ENCODE data around the gene NCF2. TPM values are rescaled to one million over a fixed set of nuclear protein-coding genes. Genes with fewer than 3 reads are reported as not detected.

The NCF2 gene
- total RNA-seq, 1 experiment from 2014 or later, result 5.5 TPM

GRCh38 chr1:183553331-183553730, 36.9 kb downstream of the NCF2 start:
- Mint-ChIP-seq H3K27me3 (ENCODE audit: unreplicated experiment) (no peaks in the 10 kb centered on the region), H3K27ac (ENCODE audit: unreplicated experiment) (no peak overlapping the region), H3K4me1 (ENCODE audit: low read depth, unreplicated experiment) (no peaks in the 10 kb centered on the region), H3K36me3 (ENCODE audit: insufficient read depth, unreplicated experiment) (peaks cover 44% of the 10 kb centered on the region), H3K4me3 (ENCODE audit: low read depth, unreplicated experiment) (no peak overlapping the region), H3K9me3 (ENCODE audit: low read depth, unreplicated experiment) (no peaks in the 10 kb centered on the region)
- intact Hi-C loops (cut with micrococcal nuclease; ENCODE audit: unreplicated experiment), result no loop called here
- no peak for TF ChIP-seq CTCF (IDR thresholded peaks at IDR 0.05; ENCODE audit: unreplicated experiment)
- CTCF ChIA-PET, result no interaction called here
- DNase-seq, result no peak
- BruUV-seq (replicated peaks), result no TSS peak

GRCh38 chr1:183552891-183553290, 37.4 kb downstream of the NCF2 start:
- no TSS peak for BruUV-seq (replicated peaks)
- CTCF ChIA-PET, result no interaction called here
- no peak overlapping the region for H3K4me3 Mint-ChIP-seq (ENCODE audit: low read depth, unreplicated experiment)
- H3K27me3 Mint-ChIP-seq (ENCODE audit: unreplicated experiment), result no peaks in the 10 kb centered on the region
- intact Hi-C loops (cut with micrococcal nuclease; ENCODE audit: unreplicated experiment), result no loop called here
- H3K4me1 Mint-ChIP-seq (ENCODE audit: low read depth, unreplicated experiment), result no peaks in the 10 kb centered on the region
- TF ChIP-seq CTCF (IDR thresholded peaks at IDR 0.05; ENCODE audit: unreplicated experiment), result no peak
- H3K36me3 Mint-ChIP-seq (ENCODE audit: insufficient read depth, unreplicated experiment), result peaks cover 44% of the 10 kb centered on the region
- DNase-seq, result no peak
- H3K9me3 Mint-ChIP-seq (ENCODE audit: low read depth, unreplicated experiment), result no peaks in the 10 kb centered on the region
- H3K27ac Mint-ChIP-seq (ENCODE audit: unreplicated experiment), result no peak overlapping the region

- intact Hi-C loops (cut with micrococcal nuclease; ENCODE audit: unreplicated experiment), result no loop called here
Observed at GRCh38 chr1:183552441-183552840, 37.8 kb downstream of the NCF2 start.

GRCh38 chr1:183551924-183552323, 38.3 kb downstream of the NCF2 start:
- intact Hi-C loops (cut with micrococcal nuclease; ENCODE audit: unreplicated experiment), result no loop called here
- CTCF ChIA-PET, result no interaction called here
- H3K27ac Mint-ChIP-seq (ENCODE audit: unreplicated experiment), result no peak overlapping the region
- BruUV-seq (replicated peaks), result no TSS peak
- TF ChIP-seq CTCF (IDR thresholded peaks at IDR 0.05; ENCODE audit: unreplicated experiment), result no peak
- H3K4me3 Mint-ChIP-seq (ENCODE audit: low read depth, unreplicated experiment), result no peak overlapping the region
- H3K36me3 Mint-ChIP-seq (ENCODE audit: insufficient read depth, unreplicated experiment), result peaks cover 49% of the 10 kb centered on the region
- no peaks in the 10 kb centered on the region for H3K27me3 Mint-ChIP-seq (ENCODE audit: unreplicated experiment)
- H3K4me1 Mint-ChIP-seq (ENCODE audit: low read depth, unreplicated experiment), result no peaks in the 10 kb centered on the region
- no peak for DNase-seq
- no peaks in the 10 kb centered on the region for H3K9me3 Mint-ChIP-seq (ENCODE audit: low read depth, unreplicated experiment)

More at GRCh38 chr1:183552441-183552840, 37.8 kb downstream of the NCF2 start:
- Mint-ChIP-seq H3K4me3 (ENCODE audit: low read depth, unreplicated experiment) (no peak overlapping the region), H3K27me3 (ENCODE audit: unreplicated experiment) (no peaks in the 10 kb centered on the region), H3K9me3 (ENCODE audit: low read depth, unreplicated experiment) (no peaks in the 10 kb centered on the region), H3K4me1 (ENCODE audit: low read depth, unreplicated experiment) (no peaks in the 10 kb centered on the region), H3K36me3 (ENCODE audit: insufficient read depth, unreplicated experiment) (peaks cover 44% of the 10 kb centered on the region), H3K27ac (ENCODE audit: unreplicated experiment) (no peak overlapping the region)
- CTCF ChIA-PET, result no interaction called here
- no TSS peak for BruUV-seq (replicated peaks)
- no peak for TF ChIP-seq CTCF (IDR thresholded peaks at IDR 0.05; ENCODE audit: unreplicated experiment)
- DNase-seq, result no peak
